Calu3 (cell line): Measurements from ENCODE around the gene CPEB4. TPM values are rescaled to one million over a fixed set of nuclear protein-coding genes. Genes with fewer than 3 reads are reported as not detected.

Source experiments
- BruUV-seq: library from RNA; stranded (reverse); fragments of 400-500 nt; replicated peaks from 2 replicates; lab custom pipeline; 2021; lab: Mats Ljungman, UMichigan
- CTCF ChIA-PET: fragments of 300-600 bp; sonication (Branson Sonifier 250); formaldehyde crosslinking; loops from one replicate; lab custom pipeline; 2022; ENCODE audit warnings: antibody characterized with exemption; lab: Charles Lee
- DNase-seq: peaks from one replicate; pipeline ENCODE4 v3.0.0; 2022
- H3K27ac Mint-ChIP-seq: one replicate; pipeline ENCODE4 v1.8.0; 2022; ENCODE audit warnings: mixed read lengths; ENCODE audit not compliant: unreplicated experiment
- H3K27me3 Mint-ChIP-seq: one replicate; pipeline ENCODE4 v1.8.0; 2022; ENCODE audit warnings: mixed read lengths; ENCODE audit not compliant: unreplicated experiment
- H3K36me3 Mint-ChIP-seq: one replicate; pipeline ENCODE4 v1.8.0; 2022; ENCODE audit warnings: mild to moderate bottlenecking, moderate library complexity, mixed read lengths; ENCODE audit not compliant: insufficient read depth, unreplicated experiment
- H3K4me1 Mint-ChIP-seq: one replicate; pipeline ENCODE4 v1.8.0; 2022; ENCODE audit warnings: mild to moderate bottlenecking, low read depth, mixed read lengths; ENCODE audit not compliant: unreplicated experiment
- H3K4me3 Mint-ChIP-seq: one replicate; pipeline ENCODE4 v1.8.0; 2022; ENCODE audit warnings: mild to moderate bottlenecking, low read depth, moderate library complexity, mixed read lengths; ENCODE audit not compliant: unreplicated experiment
- H3K9me3 Mint-ChIP-seq: one replicate; pipeline ENCODE4 v1.8.0; 2022; ENCODE audit warnings: low read depth, mixed read lengths; ENCODE audit not compliant: unreplicated experiment
- intact Hi-C: fragments of 100-400 bp; cut with micrococcal nuclease; formaldehyde crosslinking; loops from one replicate; pipeline ENCODE4 v1.10.0; 2022; ENCODE audit not compliant: unreplicated experiment
- total RNA-seq: library from RNA; stranded (reverse); gene quantifications from 2 replicates; pipeline ENCODE4 v1.2.3, GENCODE V29; 2022
- TF ChIP-seq, protein P1 (sequence below): fragments of 200-600 bp; IDR thresholded peaks from one replicate; pipeline ENCODE4 v1.8.0; 2022; ENCODE audit warnings: antibody characterized with exemption; ENCODE audit not compliant: unreplicated experiment

CPEB4 gene
- total RNA-seq, 1 experiment from 2014 or later: 30.8 TPM

DNA sequence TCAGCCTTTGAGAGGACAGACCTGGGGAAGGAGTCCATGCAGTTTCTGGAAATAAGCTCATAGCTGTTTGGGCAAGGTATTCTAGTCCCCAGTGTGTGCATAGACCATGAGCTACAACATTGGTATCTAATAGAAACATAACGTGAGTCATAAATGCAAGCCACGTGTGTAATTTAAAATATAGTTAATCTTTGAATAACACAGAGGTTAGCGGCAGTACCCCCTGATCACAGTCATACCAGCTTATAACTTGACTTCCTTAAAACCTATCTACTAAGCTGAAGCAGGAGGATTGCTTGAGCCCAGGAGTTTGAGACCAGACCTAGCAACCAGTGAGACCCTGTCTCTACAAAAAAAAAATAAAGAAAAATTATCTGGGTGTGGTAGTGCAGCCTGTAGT, 46.4 kb upstream of the CPEB4 start:
- TF ChIP-seq, protein P1, sequence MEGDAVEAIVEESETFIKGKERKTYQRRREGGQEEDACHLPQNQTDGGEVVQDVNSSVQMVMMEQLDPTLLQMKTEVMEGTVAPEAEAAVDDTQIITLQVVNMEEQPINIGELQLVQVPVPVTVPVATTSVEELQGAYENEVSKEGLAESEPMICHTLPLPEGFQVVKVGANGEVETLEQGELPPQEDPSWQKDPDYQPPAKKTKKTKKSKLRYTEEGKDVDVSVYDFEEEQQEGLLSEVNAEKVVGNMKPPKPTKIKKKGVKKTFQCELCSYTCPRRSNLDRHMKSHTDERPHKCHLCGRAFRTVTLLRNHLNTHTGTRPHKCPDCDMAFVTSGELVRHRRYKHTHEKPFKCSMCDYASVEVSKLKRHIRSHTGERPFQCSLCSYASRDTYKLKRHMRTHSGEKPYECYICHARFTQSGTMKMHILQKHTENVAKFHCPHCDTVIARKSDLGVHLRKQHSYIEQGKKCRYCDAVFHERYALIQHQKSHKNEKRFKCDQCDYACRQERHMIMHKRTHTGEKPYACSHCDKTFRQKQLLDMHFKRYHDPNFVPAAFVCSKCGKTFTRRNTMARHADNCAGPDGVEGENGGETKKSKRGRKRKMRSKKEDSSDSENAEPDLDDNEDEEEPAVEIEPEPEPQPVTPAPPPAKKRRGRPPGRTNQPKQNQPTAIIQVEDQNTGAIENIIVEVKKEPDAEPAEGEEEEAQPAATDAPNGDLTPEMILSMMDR: no peak
- peaks cover 13% of the 10 kb centered on the region for H3K4me1 Mint-ChIP-seq
- no peaks in the 10 kb centered on the region for H3K36me3 Mint-ChIP-seq
- no peaks in the 10 kb centered on the region for H3K9me3 Mint-ChIP-seq
- CTCF ChIA-PET: no interaction called here
- no peak overlapping the region for H3K4me3 Mint-ChIP-seq
- H3K27me3 Mint-ChIP-seq: no peaks in the 10 kb centered on the region
- BruUV-seq: no TSS peak
- no peak overlapping the region for H3K27ac Mint-ChIP-seq
- no peak for DNase-seq
- intact Hi-C loops: no loop called here

DNA sequence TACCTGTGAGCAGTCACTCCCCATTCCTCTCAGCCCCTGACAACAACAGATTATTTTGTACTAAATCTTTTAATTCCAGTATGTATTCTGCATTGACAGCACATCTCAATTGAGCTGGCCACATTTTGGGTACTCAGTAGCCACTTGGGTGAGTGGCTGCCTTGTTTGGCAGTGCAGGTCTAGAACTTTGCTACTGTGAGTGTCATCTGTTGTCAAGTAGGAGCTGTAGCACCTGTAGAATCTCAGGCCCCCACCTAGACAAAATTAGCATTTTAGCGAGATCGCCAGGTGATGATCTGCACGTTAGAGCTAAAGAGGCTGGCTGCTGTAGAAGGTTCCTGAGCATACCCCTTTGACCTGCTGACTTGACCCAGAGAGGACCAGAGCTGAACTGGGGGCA, 44.4 kb upstream of the CPEB4 start:
- Mint-ChIP-seq H3K27me3 (no peaks in the 10 kb centered on the region), H3K9me3 (peaks cover 2% of the 10 kb centered on the region), H3K4me1 (peaks cover 11% of the 10 kb centered on the region), H3K27ac (no peak overlapping the region), H3K36me3 (no peaks in the 10 kb centered on the region), H3K4me3 (no peak overlapping the region)
- BruUV-seq: no TSS peak
- intact Hi-C loops: no loop called here
- no peak for DNase-seq
- CTCF ChIA-PET: no interaction called here
- TF ChIP-seq, protein P1: no peak

DNA sequence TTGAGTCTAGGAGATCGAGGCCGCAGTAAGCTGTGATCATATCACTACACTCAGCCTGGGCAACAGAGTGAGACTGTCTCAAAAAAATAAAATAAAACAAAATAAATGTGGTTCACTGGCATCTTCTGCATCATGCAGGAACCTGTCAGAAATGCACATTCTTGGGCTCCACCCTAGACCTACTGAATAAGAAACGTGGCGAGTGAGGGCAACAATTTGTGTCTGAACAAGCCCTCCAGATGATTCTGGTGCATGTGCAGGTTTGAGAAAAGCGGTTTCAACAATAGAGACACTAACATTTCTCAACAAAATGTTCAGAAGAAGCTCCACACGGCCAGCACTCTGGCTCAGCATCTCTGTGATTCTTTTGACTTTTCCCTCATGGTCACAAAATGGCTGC, 42.8 kb upstream of the CPEB4 start:
- intact Hi-C loops: no loop called here
- no TSS peak for BruUV-seq
- DNase-seq: no peak
- Mint-ChIP-seq H3K27ac (no peak overlapping the region), H3K36me3 (no peaks in the 10 kb centered on the region), H3K4me1 (no peaks in the 10 kb centered on the region), H3K27me3 (no peaks in the 10 kb centered on the region), H3K9me3 (peaks cover 2% of the 10 kb centered on the region), H3K4me3 (no peak overlapping the region)
- TF ChIP-seq, protein P1: no peak
- CTCF ChIA-PET: interaction anchor here (2.1 kb wide), 1 partner anchor 21 kb away, joined by 7 read pairs; no protein-coding TSS in a partner anchor

DNA sequence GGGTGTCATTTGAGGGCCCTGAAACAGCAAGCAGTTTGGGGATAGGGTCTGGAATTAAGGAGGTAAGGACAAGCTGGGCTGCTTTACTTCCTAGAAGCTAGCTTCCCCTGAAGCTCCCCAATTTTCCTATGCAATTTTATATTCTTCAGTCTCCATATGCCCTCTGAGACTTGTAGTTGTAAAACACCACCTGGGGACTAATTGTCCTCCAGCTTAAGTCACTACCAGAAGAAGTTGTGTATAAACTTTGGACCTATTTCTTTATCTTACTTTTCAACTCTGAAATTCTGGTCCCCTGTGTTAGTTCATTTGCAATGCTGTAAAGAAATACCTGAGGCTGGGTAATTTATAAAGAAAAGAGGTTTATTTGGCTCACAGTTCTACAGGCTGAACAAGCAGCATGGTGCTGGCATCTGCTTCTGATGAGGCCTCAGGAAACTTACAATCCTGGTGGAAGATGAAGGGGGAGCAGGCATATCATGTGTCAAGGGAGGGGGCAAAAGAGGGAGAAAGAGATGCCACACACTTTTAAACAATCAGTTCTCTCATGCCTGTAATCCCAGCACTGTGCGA, 41.1 kb upstream of the CPEB4 start:
- no TSS peak for BruUV-seq
- Mint-ChIP-seq H3K9me3 (peaks cover 2% of the 10 kb centered on the region), H3K4me3 (no peak overlapping the region), H3K27me3 (no peaks in the 10 kb centered on the region), H3K4me1 (no peaks in the 10 kb centered on the region), H3K27ac (no peak overlapping the region), H3K36me3 (no peaks in the 10 kb centered on the region)
- CTCF ChIA-PET: no interaction called here
- TF ChIP-seq, protein P1: no peak
- no peak for DNase-seq
- intact Hi-C loops: no loop called here
